ENCODE measurements around the gene APP. TPM values are rescaled to one million over a fixed set of nuclear protein-coding genes. Genes with fewer than 3 reads are reported as not detected.

APP gene
- total and polyA plus RNA-seq, 10 of the 15 experiments (the other 5 are each of a cell fraction or from before 2014, with no cell fraction given), result 8.8 to 94.9 (median 51.0) TPM

GRCh38 chr21:26068776-26069175, 101.8 kb downstream of the APP start:
- CTCF ChIA-PET, result no interaction called here
- intact Hi-C loops (cut with micrococcal nuclease; ENCODE audit: unreplicated experiment), result no loop called here

DNA sequence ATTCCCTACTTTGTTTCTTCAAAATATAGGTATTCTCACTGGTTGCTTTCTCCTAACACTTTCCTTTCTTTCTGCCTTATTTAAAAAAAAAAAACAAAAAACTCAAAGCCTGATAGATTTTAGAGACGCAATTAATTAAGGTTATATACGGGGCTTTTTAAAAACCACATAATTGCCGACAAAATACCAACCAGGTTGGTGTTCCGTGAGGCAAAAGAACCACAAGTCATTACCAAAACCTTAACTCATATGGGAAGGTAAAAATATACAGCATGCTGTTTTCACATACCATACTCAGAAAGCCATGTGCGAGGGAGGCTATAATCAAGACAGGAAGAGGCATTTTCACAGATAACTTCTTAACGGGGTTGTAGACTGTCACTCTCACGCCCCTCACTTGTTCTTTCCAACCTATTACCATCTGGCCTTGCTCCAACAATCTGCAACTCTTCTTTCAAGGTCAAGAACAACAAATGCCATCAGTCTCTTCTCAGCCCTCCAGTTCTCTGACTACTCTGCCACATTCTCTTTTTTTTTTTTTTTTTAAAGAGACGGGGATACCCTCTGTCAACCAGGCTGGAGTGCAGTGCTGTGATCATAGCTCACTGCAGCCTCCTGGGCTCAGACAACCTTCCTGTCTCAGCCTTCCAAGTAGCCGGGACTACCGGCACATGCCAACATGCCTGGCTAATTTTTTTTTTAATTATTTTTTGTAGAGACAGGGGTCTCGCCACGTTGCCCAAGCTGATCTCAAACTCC, 102.6 kb downstream of the APP start:
- ATAC-seq, result peak; percentile 64
- no peak overlapping the region for H2AFZ ChIP-seq (ENCODE audit: control insufficient read depth, low read depth, low read length)
- no peak for FAIRE-seq
- intact Hi-C loops (cut with micrococcal nuclease; ENCODE audit: unreplicated experiment), result no loop called here
- H3K9me3 ChIP-seq (replicated peaks; ENCODE audit: control insufficient read depth, insufficient read depth, low read length), result no peaks in the 10 kb centered on the region
- no TSS peak for BruUV-seq (replicated peaks)
- peak; percentile 24 for DNase-seq (ENCODE audit: low read depth, low spot score)
- SMC1A ChIA-PET (ENCODE audit: uncharacterized antibody, unreplicated experiment), result interaction anchor here (1.0 kb wide), 2 partner anchors 60 to 71 kb away, joined by 3 read pairs; no protein-coding TSS in a partner anchor
- CTCF ChIA-PET, result no interaction called here
- RAD21 ChIA-PET (ENCODE audit: unreplicated experiment), result interaction anchor here (1.3 kb wide), 1 partner anchor 90 kb away, joined by 3 read pairs; no protein-coding TSS in a partner anchor
- in situ Hi-C loops (cut with MboI), result no loop called here
- H3K79me2 ChIP-seq (ENCODE audit: control insufficient read depth, insufficient read depth, low read length), result peaks cover 4% of the 10 kb centered on the region; the same call in 1 of the 2 replicates
- H3K27me3 ChIP-seq (replicated peaks in 1 of 2; ENCODE audit: control insufficient read depth in 2 of 2, insufficient read depth in 2 of 2, low read length in 1 of 2), result no peaks in the 10 kb centered on the region
- H4K20me1 ChIP-seq (ENCODE audit: control insufficient read depth, insufficient read depth), result no peaks in the 10 kb centered on the region
- H3K4me3 ChIP-seq, result no peak overlapping the region
- H3K4me2 ChIP-seq (ENCODE audit: control insufficient read depth, insufficient read depth), result no peak overlapping the region
- 34% methylated on average over 12 of the region's 12 CpGs for WGBS (ENCODE audit: insufficient coverage, insufficient replicate concordance, low lambda C conversion rate, missing lambda C conversion rate)
- no peak overlapping the region for H3K9ac ChIP-seq (ENCODE audit: control insufficient read depth, insufficient read depth, low read length)
- H3K27ac ChIP-seq (ENCODE audit: control insufficient read depth, insufficient read depth), result no peak overlapping the region
- no peaks in the 10 kb centered on the region; the same call in 1 of the 2 replicates for H3K4me1 ChIP-seq (ENCODE audit: control insufficient read depth, insufficient read depth, low read length)
- POLR2A ChIA-PET, result no interaction called here
- H3K36me3 ChIP-seq (ENCODE audit: control insufficient read depth in 2 of 2, insufficient read depth in 2 of 2, low read length in 1 of 2), result no peaks in the 10 kb centered on the region
- TF ChIP-seq SREBF1 (IDR thresholded peaks at IDR 0.05; ENCODE audit: low read length) (no peak), RELB (IDR thresholded peaks at IDR 0.05; ENCODE audit: low read depth) (peak; percentile 56; the same call in 1 of the 2 replicates), PML (IDR thresholded peaks at IDR 0.05; ENCODE audit: low read length) (no peak), EP300 (IDR thresholded peaks at IDR 0.05; ENCODE audit: borderline replicate concordance in 1 of 2, control insufficient read depth in 1 of 2, low read depth in 2 of 2, low read length in 2 of 2) (no peak), POU2F2 (IDR thresholded peaks at IDR 0.05; ENCODE audit: borderline replicate concordance, low read depth, low read length) (no peak), ATF7 (IDR thresholded peaks at IDR 0.05; ENCODE audit: low read depth) (0 out of 2 replicates have a peak, but pooled peaks have one; percentile 14), BCL11A (IDR thresholded peaks at IDR 0.05; ENCODE audit: low read depth, low read length) (peak; percentile 46; the same call in 1 of the 2 replicates), TBL1XR1 (IDR thresholded peaks at IDR 0.05; ENCODE audit: low read depth, low read length) (no peak), FOS (IDR thresholded peaks at IDR 0.05; ENCODE audit: borderline replicate concordance, extremely low read depth, insufficient read length) (no peak), FOXK2 (IDR thresholded peaks at IDR 0.05) (no peak)
- TF ChIP-seq, protein P1, sequence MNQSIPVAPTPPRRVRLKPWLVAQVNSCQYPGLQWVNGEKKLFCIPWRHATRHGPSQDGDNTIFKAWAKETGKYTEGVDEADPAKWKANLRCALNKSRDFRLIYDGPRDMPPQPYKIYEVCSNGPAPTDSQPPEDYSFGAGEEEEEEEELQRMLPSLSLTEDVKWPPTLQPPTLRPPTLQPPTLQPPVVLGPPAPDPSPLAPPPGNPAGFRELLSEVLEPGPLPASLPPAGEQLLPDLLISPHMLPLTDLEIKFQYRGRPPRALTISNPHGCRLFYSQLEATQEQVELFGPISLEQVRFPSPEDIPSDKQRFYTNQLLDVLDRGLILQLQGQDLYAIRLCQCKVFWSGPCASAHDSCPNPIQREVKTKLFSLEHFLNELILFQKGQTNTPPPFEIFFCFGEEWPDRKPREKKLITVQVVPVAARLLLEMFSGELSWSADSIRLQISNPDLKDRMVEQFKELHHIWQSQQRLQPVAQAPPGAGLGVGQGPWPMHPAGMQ (IDR thresholded peaks at IDR 0.05; ENCODE audit: borderline replicate concordance), result no peak

More at GRCh38 chr21:26068776-26069175, 101.8 kb downstream of the APP start:
- no peaks in the 10 kb centered on the region; the same call in 1 of the 2 replicates for H3K4me1 ChIP-seq (ENCODE audit: control insufficient read depth, insufficient read depth, low read length)
- RAD21 ChIA-PET (ENCODE audit: unreplicated experiment), result no interaction called here
- no peak for FAIRE-seq
- H3K4me2 ChIP-seq (ENCODE audit: control insufficient read depth, insufficient read depth), result no peak overlapping the region
- DNase-seq (ENCODE audit: low read depth, low spot score), result no peak
- no peaks in the 10 kb centered on the region for H3K27me3 ChIP-seq (replicated peaks in 1 of 2; ENCODE audit: control insufficient read depth in 2 of 2, insufficient read depth in 2 of 2, low read length in 1 of 2)
- no peaks in the 10 kb centered on the region for H3K36me3 ChIP-seq (ENCODE audit: control insufficient read depth in 2 of 2, insufficient read depth in 2 of 2, low read length in 1 of 2)
- no peak overlapping the region for H2AFZ ChIP-seq (ENCODE audit: control insufficient read depth, low read depth, low read length)
- in situ Hi-C loops (cut with MboI), result no loop called here
- SMC1A ChIA-PET (ENCODE audit: uncharacterized antibody, unreplicated experiment), result no interaction called here
- H3K4me3 ChIP-seq, result no peak overlapping the region
- H4K20me1 ChIP-seq (ENCODE audit: control insufficient read depth, insufficient read depth), result no peaks in the 10 kb centered on the region
- no peak for ATAC-seq
- H3K9ac ChIP-seq (ENCODE audit: control insufficient read depth, insufficient read depth, low read length), result no peak overlapping the region
- TF ChIP-seq SUPT20H (IDR thresholded peaks at IDR 0.05; ENCODE audit: borderline replicate concordance, control insufficient read depth, low read depth, low read length), result no peak
- no peak for TF ChIP-seq NFXL1 (IDR thresholded peaks at IDR 0.05; ENCODE audit: borderline replicate concordance)
- 49% methylated on average over 4 of the region's 4 CpGs for WGBS (ENCODE audit: insufficient coverage, insufficient replicate concordance, low lambda C conversion rate, missing lambda C conversion rate)
- peaks cover 4% of the 10 kb centered on the region; the same call in 1 of the 2 replicates for H3K79me2 ChIP-seq (ENCODE audit: control insufficient read depth, insufficient read depth, low read length)
- BruUV-seq (replicated peaks), result no TSS peak
- POLR2A ChIA-PET, result no interaction called here
- H3K27ac ChIP-seq (ENCODE audit: control insufficient read depth, insufficient read depth), result no peak overlapping the region
- H3K9me3 ChIP-seq (replicated peaks; ENCODE audit: control insufficient read depth, insufficient read depth, low read length), result no peaks in the 10 kb centered on the region

Data from GM12878 (cell line).